CD14-positive monocyte (primary cell): ENCODE measurements around the gene NUP214. TPM values are rescaled to one million over a fixed set of nuclear protein-coding genes. Genes with fewer than 3 reads are reported as not detected.
"Not testable (repeated sequence)": the region's sequence is repeated elsewhere in the genome, so short reads cannot be mapped to it uniquely, and the experiment has no call there.

Experiments used
- DNase-seq, 3 donors: peaks; one replicate each; pipeline ENCODE4 v3.0.0-alpha.2; 2011 to 2022
- H2AFZ ChIP-seq: 2 replicates; pipeline ENCODE4 v1.6.0; 2012; ENCODE audit warnings: mild to moderate bottlenecking, low read depth, low read length, inconsistent platforms; ENCODE audit not compliant: insufficient read depth, poor library complexity, severe bottlenecking
- H3K27ac ChIP-seq, 2 donors: 1 replicate in 1 of 2; 2 replicates in 1 of 2; pipeline ENCODE4 v1.5.1; 2012 to 2013; ENCODE audit warnings: low read length in 2 of 2, control low read depth in 1 of 2, inconsistent platforms in 1 of 2, low read depth in 1 of 2, mild to moderate bottlenecking in 1 of 2
- H3K27me3 ChIP-seq, 2 donors: one replicate each; pipeline versions ENCODE4 v1.6.0 to v1.6.1; 2011 to 2013; ENCODE audit warnings: low read length in 2 of 2; ENCODE audit not compliant: control insufficient read depth in 2 of 2, insufficient read depth in 2 of 2
- H3K36me3 ChIP-seq, 2 donors: replicated peaks in 1 of 2; 1 replicate in 1 of 2; 2 replicates in 1 of 2; pipeline versions ENCODE4 v1.5.1 to v1.6.1; 2012 to 2013; ENCODE audit warnings: low read length in 2 of 2, control low read depth in 1 of 2, inconsistent platforms in 1 of 2, mild to moderate bottlenecking in 1 of 2; ENCODE audit not compliant: insufficient read depth in 2 of 2, control insufficient read depth in 1 of 2
- H3K4me1 ChIP-seq, 2 donors: 1 replicate in 1 of 2; 2 replicates in 1 of 2; pipeline versions ENCODE4 v1.5.1 to v1.6.1; 2012 to 2013; ENCODE audit warnings: low read length in 2 of 2, control low read depth in 1 of 2, inconsistent platforms in 1 of 2, mild to moderate bottlenecking in 1 of 2, moderate library complexity in 1 of 2; ENCODE audit not compliant: insufficient read depth in 2 of 2, control insufficient read depth in 1 of 2
- H3K4me2 ChIP-seq: replicated peaks from 2 replicates; pipeline ENCODE3; 2012; ENCODE audit warnings: low read length, moderate library complexity, mild to moderate bottlenecking; ENCODE audit not compliant: poor library complexity, severe bottlenecking; ENCODE audit errors: extremely low read depth
- H3K4me3 ChIP-seq, 3 experiments: fragments of 200-600 bp in 1 of 3; sonication (generic) in 1 of 3; replicated peaks in 1 of 3; 1 replicate in 2 of 3; 2 replicates in 1 of 3; pipeline ENCODE4 v1.5.1; 2011 to 2013; ENCODE audit warnings: low read length in 3 of 3, mild to moderate bottlenecking in 3 of 3, control low read depth in 2 of 3, low read depth in 2 of 3, inconsistent platforms in 1 of 3, moderate library complexity in 1 of 3
- H3K79me2 ChIP-seq: 2 replicates; pipeline ENCODE4 v1.6.0; 2012; ENCODE audit warnings: mild to moderate bottlenecking, control low read depth, inconsistent platforms, low read length, moderate library complexity; ENCODE audit not compliant: insufficient read depth
- H3K9ac ChIP-seq: 2 replicates; pipeline ENCODE4 v1.6.0; 2017; ENCODE audit warnings: low read length, mild to moderate bottlenecking; ENCODE audit not compliant: insufficient read depth, poor library complexity, severe bottlenecking
- H3K9me3 ChIP-seq, 2 donors: replicated peaks in 1 of 2; 1 replicate in 1 of 2; 2 replicates in 1 of 2; pipeline versions ENCODE4 v1.5.1 to v1.6.1; 2012 to 2013; ENCODE audit warnings: low read length in 2 of 2, control low read depth in 1 of 2; ENCODE audit not compliant: control insufficient read depth in 1 of 2, insufficient read depth in 1 of 2
- H4K20me1 ChIP-seq: 2 replicates; pipeline ENCODE4 v1.6.0; 2012; ENCODE audit warnings: mild to moderate bottlenecking, low read length, control low read depth, moderate library complexity; ENCODE audit not compliant: insufficient read depth
- H3K27ac Mint-ChIP-seq, 7 donors: one replicate each; pipeline ENCODE4 v1.8.0; 2020; ENCODE audit warnings: mild to moderate bottlenecking in 7 of 7, mixed read lengths in 7 of 7, moderate library complexity in 6 of 7, inconsistent platforms in 2 of 7
- H3K27me3 Mint-ChIP-seq, 3 donors: one replicate each; pipeline ENCODE4 v1.8.0; 2021 to 2022; ENCODE audit warnings: low read depth in 3 of 3, mild to moderate bottlenecking in 3 of 3, mixed read lengths in 3 of 3, moderate library complexity in 3 of 3, inconsistent platforms in 1 of 3
- H3K36me3 Mint-ChIP-seq, 2 donors: one replicate each; pipeline ENCODE4 v1.8.0; 2020; ENCODE audit warnings: mixed read lengths in 2 of 2, inconsistent platforms in 1 of 2, mild to moderate bottlenecking in 1 of 2
- H3K4me1 Mint-ChIP-seq: one replicate; pipeline ENCODE4 v1.8.0; 2020; ENCODE audit warnings: mild to moderate bottlenecking, mixed read lengths
- H3K4me3 Mint-ChIP-seq, 2 donors: one replicate each; pipeline ENCODE4 v1.8.0; 2020; ENCODE audit warnings: mild to moderate bottlenecking in 2 of 2, mixed read lengths in 2 of 2, moderate library complexity in 1 of 2
- H3K9me3 Mint-ChIP-seq, 7 donors: one replicate each; pipeline ENCODE4 v1.8.0; 2020 to 2022; ENCODE audit warnings: mixed read lengths in 7 of 7, mild to moderate bottlenecking in 6 of 7, moderate library complexity in 6 of 7, inconsistent platforms in 2 of 7
- CTCF ChIP-seq: fragments of 200-600 bp; IDR thresholded peaks from one replicate; pipeline ENCODE4 v1.8.0; 2022; ENCODE audit warnings: antibody characterized with exemption, mild to moderate bottlenecking
- WGBS: methylation state at CpG from one replicate; pipeline ENCODE4 v1.1.5; 2013; ENCODE audit warnings: missing lambda C conversion rate; ENCODE audit not compliant: insufficient coverage; 5-methylcytosine and 5-hydroxymethylcytosine counted together
- intact Hi-C, 2 donors: fragments of 100-400 bp; cut with micrococcal nuclease; formaldehyde crosslinking; loops; one replicate each; pipeline versions ENCODE4 v1.15.0 to v1.15.1; 2023
- polyA plus RNA-seq, 3 donors: library from polyadenylated mRNA; depleted of rRNA in 1 of 3; unstranded in 2 of 3; stranded (reverse) in 1 of 3; fragments of 300-500 nt in 2 of 3; fragments of >200 nt in 1 of 3; fragmentation: Illumina TruSeq in 2 of 3; gene quantifications; 1 replicate in 2 of 3; 2 replicates in 1 of 3; pipeline ENCODE4 v1.2.3, GENCODE V29; 2012 to 2021

The NUP214 gene
- polyA plus RNA-seq, 3 donors, result 94.9 to 329 (median 214) TPM

GRCh38 chr9:131099102-131099606, 26.2 kb upstream of the NUP214 start:
- no peak for DNase-seq
- Histone ChIP-seq H3K9me3 (peaks cover 0 to 5% of the 10 kb centered on the region in 2 donors), H4K20me1 (no peaks in the 10 kb centered on the region), H3K9ac (no peak overlapping the region), H3K4me2 (no peak overlapping the region), H3K4me3 (no peak overlapping the region), H3K27ac (no peak overlapping the region), H3K27me3 (peaks cover 10 to 37% of the 10 kb centered on the region in 2 donors), H2AFZ (no peak overlapping the region), H3K4me1 (peaks cover 4 to 6% of the 10 kb centered on the region in 2 donors), H3K79me2 (no peaks in the 10 kb centered on the region), H3K36me3 (no peaks in the 10 kb centered on the region)
- peaks cover 34 to 42% (median 39%) of the 10 kb centered on the region in 3 donors for H3K27me3 Mint-ChIP-seq
- TF ChIP-seq CTCF, result no peak
- peaks cover 8% of the 10 kb centered on the region for H3K4me1 Mint-ChIP-seq
- no peak overlapping the region for H3K4me3 Mint-ChIP-seq
- WGBS, result 95% methylated on average over 8 of the region's 8 CpGs
- no peak overlapping the region for H3K27ac Mint-ChIP-seq
- intact Hi-C loops, result no loop called here
- H3K36me3 Mint-ChIP-seq, result peaks cover 0 to 4% of the 10 kb centered on the region in 2 donors
- peaks cover 0 to 7% (median 0%) of the 10 kb centered on the region in 7 donors for H3K9me3 Mint-ChIP-seq

DNA sequence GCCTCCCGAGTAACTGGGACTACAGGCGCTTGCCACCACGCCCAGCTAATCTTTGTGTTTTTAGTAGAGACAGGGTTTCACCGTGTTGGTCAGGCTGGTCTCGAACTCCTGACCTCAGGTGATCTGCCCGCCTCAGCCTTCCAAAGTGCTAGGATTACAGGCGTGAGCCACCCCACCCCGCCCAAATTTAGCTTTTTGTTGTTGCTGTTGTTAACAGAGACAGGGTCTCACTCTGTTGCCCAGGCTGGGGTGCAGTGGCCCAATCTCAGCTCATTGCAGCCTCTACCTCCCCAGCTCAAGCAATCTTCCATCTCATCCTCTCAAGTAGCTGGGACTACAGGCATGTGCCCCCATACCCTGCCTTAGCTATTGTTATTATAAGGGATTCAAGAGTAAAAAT, 25.5 kb upstream of the NUP214 start:
- H3K9ac ChIP-seq, H3K4me3 Mint-ChIP-seq, DNase-seq, H2AFZ ChIP-seq, H3K4me1 Mint-ChIP-seq, H3K36me3 ChIP-seq, H3K9me3 ChIP-seq, intact Hi-C loops, H3K36me3 Mint-ChIP-seq, H3K4me2 ChIP-seq, H3K27ac Mint-ChIP-seq, H3K9me3 Mint-ChIP-seq, H3K4me1 ChIP-seq, H3K79me2 ChIP-seq, H3K4me3 ChIP-seq, H3K27ac ChIP-seq, H4K20me1 ChIP-seq: not testable (repeated sequence)
- peaks cover 30 to 36% (median 33%) of the 10 kb centered on the region in 3 donors for H3K27me3 Mint-ChIP-seq
- peaks cover 10 to 33% of the 10 kb centered on the region in 2 donors for H3K27me3 ChIP-seq
- WGBS, result 97% methylated on average over 5 of the region's 8 CpGs
